Breast epithelium (tissue), 4 donors: ENCODE results near the gene GUCY1A2. TPM values are rescaled to one million over a fixed set of nuclear protein-coding genes. Genes with fewer than 3 reads are reported as not detected.

Experiments
- DNase-seq, 2 donors: peaks; one replicate each; pipeline ENCODE4 v3.0.0-alpha.2; 2019; ENCODE audit warnings: low spot score in 2 of 2
- H3K27ac ChIP-seq, 2 donors: fragments of 200-600 bp; sonication (generic) in 1 of 2; one replicate each; pipeline ENCODE4 v1.5.1; 2016 to 2019; ENCODE audit warnings: mild to moderate bottlenecking in 1 of 2
- H3K27me3 ChIP-seq, 2 donors: fragments of 200-600 bp; sonication (generic) in 1 of 2; one replicate each; pipeline versions ENCODE4 v1.5.1 to v1.6.0; 2017 to 2019; ENCODE audit warnings: control low read depth in 1 of 2, mild to moderate bottlenecking in 1 of 2
- H3K36me3 ChIP-seq: fragments of 200-600 bp; one replicate; pipeline ENCODE4 v1.5.1; 2019
- H3K4me1 ChIP-seq, 2 donors: fragments of 200-600 bp; sonication (generic); one replicate each; pipeline ENCODE4 v1.5.1; 2016 to 2019; ENCODE audit warnings: control low read depth in 1 of 2
- H3K4me3 ChIP-seq, 3 donors: fragments of 200-600 bp; sonication (generic); 1 replicate in 2 of 3; 2 replicates in 1 of 3; pipeline ENCODE4 v1.5.1; 2016 to 2019; ENCODE audit warnings: mild to moderate bottlenecking in 3 of 3, moderate library complexity in 2 of 3
- H3K9me3 ChIP-seq, 2 donors: fragments of 200-600 bp; sonication (generic) in 1 of 2; one replicate each; pipeline ENCODE4 v1.5.1; 2016 to 2019; ENCODE audit warnings: control low read depth in 1 of 2
- POLR2A ChIP-seq: fragments of 450-650 bp; IDR thresholded peaks from one replicate; pipeline ENCODE4 v1.6.1; 2016; ENCODE audit warnings: antibody characterized with exemption, mild to moderate bottlenecking, moderate library complexity
- POLR2AphosphoS5 ChIP-seq, 3 donors: sonication (generic); formaldehyde crosslinking; IDR thresholded peaks; one replicate each; pipeline ENCODE4 v1.6.1; 2017; ENCODE audit warnings: antibody characterized with exemption in 3 of 3
- intact Hi-C: fragments of 100-400 bp; cut with DNase I; formaldehyde crosslinking; loops from one replicate; pipeline ENCODE4 v1.15.1; 2023; ENCODE audit warnings: low total_unique reads
- total RNA-seq, 3 donors: library from RNA; depleted of rRNA; stranded (reverse); fragments of >200 nt; gene quantifications; one replicate each; pipeline ENCODE4 v1.1.0, GENCODE V29; 2016
- TF ChIP-seq, protein P1 (sequence below), 3 donors: fragments of 450-650 bp; IDR thresholded peaks; one replicate each; pipeline ENCODE4 v1.5.1; 2016 to 2017; ENCODE audit warnings: antibody characterized with exemption in 3 of 3, mild to moderate bottlenecking in 3 of 3, moderate library complexity in 3 of 3

Gene GUCY1A2
- total RNA-seq, 3 donors from 2014 or later: 3.2 to 5.3 (median 4.9) TPM

DNA sequence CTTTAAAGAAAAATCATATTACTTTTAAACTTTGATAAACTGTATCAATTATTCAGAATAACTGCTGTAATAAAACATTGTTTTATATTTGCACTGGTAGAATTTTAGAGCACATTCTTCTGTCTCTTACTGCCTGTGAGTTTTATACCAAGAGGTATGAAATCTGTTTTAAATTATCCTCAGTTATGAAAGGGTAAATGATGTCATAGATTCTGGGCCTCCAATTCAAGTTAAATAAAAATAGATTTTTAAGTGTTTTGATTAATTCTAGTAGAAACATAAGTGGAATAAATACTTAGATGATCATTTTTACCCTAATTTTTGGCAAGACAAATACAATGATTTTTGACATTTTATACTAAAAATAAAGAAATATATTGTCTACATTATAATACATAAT is 93.0 kb downstream of the GUCY1A2 start:
- TF ChIP-seq POLR2AphosphoS5 (IDR thresholded peaks at IDR 0.05) (no peak), POLR2A (no peak)
- TF ChIP-seq, protein P1, sequence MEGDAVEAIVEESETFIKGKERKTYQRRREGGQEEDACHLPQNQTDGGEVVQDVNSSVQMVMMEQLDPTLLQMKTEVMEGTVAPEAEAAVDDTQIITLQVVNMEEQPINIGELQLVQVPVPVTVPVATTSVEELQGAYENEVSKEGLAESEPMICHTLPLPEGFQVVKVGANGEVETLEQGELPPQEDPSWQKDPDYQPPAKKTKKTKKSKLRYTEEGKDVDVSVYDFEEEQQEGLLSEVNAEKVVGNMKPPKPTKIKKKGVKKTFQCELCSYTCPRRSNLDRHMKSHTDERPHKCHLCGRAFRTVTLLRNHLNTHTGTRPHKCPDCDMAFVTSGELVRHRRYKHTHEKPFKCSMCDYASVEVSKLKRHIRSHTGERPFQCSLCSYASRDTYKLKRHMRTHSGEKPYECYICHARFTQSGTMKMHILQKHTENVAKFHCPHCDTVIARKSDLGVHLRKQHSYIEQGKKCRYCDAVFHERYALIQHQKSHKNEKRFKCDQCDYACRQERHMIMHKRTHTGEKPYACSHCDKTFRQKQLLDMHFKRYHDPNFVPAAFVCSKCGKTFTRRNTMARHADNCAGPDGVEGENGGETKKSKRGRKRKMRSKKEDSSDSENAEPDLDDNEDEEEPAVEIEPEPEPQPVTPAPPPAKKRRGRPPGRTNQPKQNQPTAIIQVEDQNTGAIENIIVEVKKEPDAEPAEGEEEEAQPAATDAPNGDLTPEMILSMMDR (IDR thresholded peaks at IDR 0.05): no peak
- no peaks in the 10 kb centered on the region for H3K36me3 ChIP-seq
- H3K4me1 ChIP-seq: no peaks in the 10 kb centered on the region
- DNase-seq: no peak
- no peaks in the 10 kb centered on the region for H3K27me3 ChIP-seq
- H3K9me3 ChIP-seq: no peaks in the 10 kb centered on the region
- intact Hi-C loops: no loop called here
- no peak overlapping the region for H3K27ac ChIP-seq
- no peak overlapping the region for H3K4me3 ChIP-seq

DNA sequence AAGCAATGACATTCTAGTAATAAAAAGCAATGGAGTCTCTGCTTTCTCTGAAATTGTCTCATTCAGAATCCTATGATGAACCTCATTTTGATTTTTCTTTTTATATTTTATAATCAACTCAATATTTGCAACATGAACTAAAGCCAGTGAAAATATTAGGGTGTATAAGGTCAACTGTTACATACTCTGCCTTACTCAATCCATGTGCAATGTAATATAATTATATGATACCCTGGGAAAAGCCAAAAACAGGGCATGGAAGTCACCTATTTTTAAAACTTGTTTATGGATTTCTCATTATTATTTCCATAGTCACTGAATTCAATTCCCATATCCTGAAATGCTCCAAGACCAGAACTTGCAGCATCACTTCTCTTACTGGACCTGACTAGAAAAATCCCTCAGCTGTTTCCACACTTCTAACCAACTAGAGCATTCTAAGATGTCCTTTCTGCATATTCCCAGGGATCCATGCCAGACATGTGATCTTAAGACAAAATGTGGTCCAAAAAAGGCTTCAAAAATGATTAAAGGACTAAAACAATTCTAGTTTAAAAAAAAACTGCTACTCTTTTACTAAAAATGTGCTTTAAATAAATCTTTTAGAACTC is 97.3 kb downstream of the GUCY1A2 start:
- Histone ChIP-seq H3K9me3 (no peaks in the 10 kb centered on the region), H3K4me1 (no peaks in the 10 kb centered on the region), H3K36me3 (no peaks in the 10 kb centered on the region), H3K27ac (no peak overlapping the region), H3K27me3 (no peaks in the 10 kb centered on the region), H3K4me3 (no peak overlapping the region)
- TF ChIP-seq POLR2AphosphoS5 (IDR thresholded peaks at IDR 0.05) (no peak), POLR2A (no peak)
- TF ChIP-seq, protein P1 (IDR thresholded peaks at IDR 0.05): no peak
- DNase-seq: no peak
- intact Hi-C loops: no loop called here

DNA sequence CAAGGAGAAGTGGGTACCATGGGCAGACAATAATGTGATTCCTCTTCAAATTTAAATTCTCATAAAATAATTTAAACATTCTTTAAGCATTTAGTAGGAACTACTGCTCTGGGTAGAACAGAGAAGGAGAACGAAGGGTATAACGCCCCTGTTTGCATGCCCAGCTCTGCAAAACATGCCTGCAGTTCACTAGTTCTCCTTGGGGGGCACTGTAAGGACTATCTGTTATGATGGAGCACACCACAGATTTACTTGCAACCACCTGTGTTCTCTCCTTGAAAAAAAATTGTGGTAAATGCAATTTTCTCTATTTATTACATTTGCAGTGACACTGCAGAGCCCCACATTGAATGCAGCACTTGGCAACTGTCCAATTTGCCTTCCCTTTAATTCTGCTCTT is 100.3 kb downstream of the GUCY1A2 start:
- Histone ChIP-seq H3K36me3 (no peaks in the 10 kb centered on the region), H3K4me1 (no peaks in the 10 kb centered on the region), H3K27me3 (no peaks in the 10 kb centered on the region), H3K9me3 (no peaks in the 10 kb centered on the region), H3K27ac (no peak overlapping the region), H3K4me3 (no peak overlapping the region)
- TF ChIP-seq POLR2AphosphoS5 (IDR thresholded peaks at IDR 0.05) (no peak), POLR2A (no peak)
- TF ChIP-seq, protein P1 (IDR thresholded peaks at IDR 0.05): no peak
- no peak for DNase-seq
- intact Hi-C loops: no loop called here

DNA sequence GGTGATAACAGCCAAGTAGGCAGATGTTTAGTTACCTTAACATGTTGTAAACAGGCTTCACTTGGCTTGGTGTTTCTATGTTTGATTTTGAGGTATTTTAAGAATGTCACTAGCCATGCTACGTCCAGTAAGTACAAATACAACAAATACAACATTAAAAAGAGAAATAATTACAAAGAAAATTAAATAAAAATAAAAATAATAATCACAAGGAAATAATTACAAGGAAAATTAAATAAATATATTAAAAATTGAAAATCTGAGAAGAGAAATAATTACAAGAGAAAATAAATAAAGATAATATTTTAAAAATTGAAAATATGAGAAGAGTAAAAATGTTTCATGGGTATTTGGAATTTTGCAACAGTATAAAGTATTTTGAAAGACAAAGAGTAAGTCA is 103.9 kb downstream of the GUCY1A2 start:
- Histone ChIP-seq H3K9me3 (no peaks in the 10 kb centered on the region), H3K27me3 (no peaks in the 10 kb centered on the region), H3K27ac (no peak overlapping the region), H3K36me3 (no peaks in the 10 kb centered on the region), H3K4me1 (no peaks in the 10 kb centered on the region), H3K4me3 (no peak overlapping the region)
- TF ChIP-seq, protein P1 (IDR thresholded peaks at IDR 0.05): no peak
- TF ChIP-seq POLR2AphosphoS5 (IDR thresholded peaks at IDR 0.05): no peak
- intact Hi-C loops: no loop called here
- no peak for DNase-seq

DNA sequence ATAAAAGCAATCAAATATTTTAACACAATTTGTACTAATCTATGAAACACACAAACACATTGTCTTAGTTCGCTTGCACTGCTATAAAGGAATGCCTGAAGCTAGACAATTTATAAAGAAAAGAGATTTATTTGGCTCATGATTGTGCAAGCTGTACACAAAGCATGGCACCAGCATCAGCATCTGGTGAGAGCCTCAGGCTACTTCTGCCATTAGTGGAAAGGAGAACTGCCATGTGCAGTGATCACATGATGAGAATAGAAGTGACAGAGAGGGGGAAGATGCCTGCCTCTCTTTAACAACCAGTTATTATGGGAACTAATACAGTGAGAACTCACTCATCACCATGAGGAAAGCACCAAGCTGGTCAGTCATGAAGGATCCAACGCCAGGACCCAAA is 105.1 kb downstream of the GUCY1A2 start:
- Histone ChIP-seq H3K9me3 (no peaks in the 10 kb centered on the region), H3K4me3 (no peak overlapping the region), H3K27ac (no peak overlapping the region), H3K4me1 (no peaks in the 10 kb centered on the region), H3K36me3 (no peaks in the 10 kb centered on the region), H3K27me3 (no peaks in the 10 kb centered on the region)
- TF ChIP-seq POLR2A: no peak
- TF ChIP-seq, protein P1 (IDR thresholded peaks at IDR 0.05): no peak
- no peak for TF ChIP-seq POLR2AphosphoS5 (IDR thresholded peaks at IDR 0.05)
- no peak for DNase-seq
- intact Hi-C loops: no loop called here
